ENCODE measurements around the gene TSPEAR.

- no peak for TF ChIP-seq POLR2A (IDR thresholded peaks at IDR 0.05; ENCODE audit: low read depth)
- no peak for TF ChIP-seq EP300 (IDR thresholded peaks at IDR 0.05)
These were observed 531 bp downstream of the TSPEAR start for GRCh38 chr21:44710756-44711326.
